Epithelial cell of proximal tubule (primary cell): Measurements from ENCODE around the gene RALGPS2. TPM values are rescaled to one million over a fixed set of nuclear protein-coding genes. Genes with fewer than 3 reads are reported as not detected.
"Not testable (repeated sequence)": the region's sequence is repeated elsewhere in the genome, so short reads cannot be mapped to it uniquely, and the experiment has no call there.

Experiments
- DNase-seq: peaks from one replicate; pipeline ENCODE4 v3.0.0-alpha.2; 2011; ENCODE audit warnings: low read depth
- H3K4me3 ChIP-seq: 2 replicates; pipeline ENCODE4 v1.5.1; 2011; ENCODE audit warnings: low read depth, mild to moderate bottlenecking, low read length
- CTCF ChIP-seq: conservative IDR thresholded peaks from 2 replicates; pipeline ENCODE4 v1.5.1; 2012; ENCODE audit warnings: low read depth, mild to moderate bottlenecking, low read length
- total RNA-seq: library from RNA; depleted of rRNA; stranded (reverse); fragments of >200 nt; gene quantifications from 2 replicates; pipeline ENCODE4 v1.2.3, GENCODE V29; 2015

The RALGPS2 gene
- total RNA-seq, 1 donor from 2014 or later: 15.0 TPM

GRCh38 chr1:178947677-178947981, 222.6 kb downstream of the RALGPS2 start:
- H3K4me3 ChIP-seq: no peak overlapping the region
- TF ChIP-seq CTCF: no peak
- no peak for DNase-seq

GRCh38 chr1:178948676-178949075, 223.6 kb downstream of the RALGPS2 start:
- H3K4me3 ChIP-seq: no peak overlapping the region
- no peak for TF ChIP-seq CTCF
- DNase-seq: no peak

- not testable (repeated sequence) for H3K4me3 ChIP-seq
These were observed 224.8 kb downstream of the RALGPS2 start for GRCh38 chr1:178949866-178950265.

GRCh38 chr1:178951600-178951999, 226.6 kb downstream of the RALGPS2 start:
- no peak for DNase-seq
- TF ChIP-seq CTCF: no peak
- no peak overlapping the region for H3K4me3 ChIP-seq

More at GRCh38 chr1:178949866-178950265, 224.8 kb downstream of the RALGPS2 start:
- DNase-seq: not testable (repeated sequence)

- no peak for DNase-seq
- no peak overlapping the region for H3K4me3 ChIP-seq
- no peak for TF ChIP-seq CTCF
These were observed 228.0 kb downstream of the RALGPS2 start for GRCh38 chr1:178953034-178953433.

- TF ChIP-seq CTCF: no peak
- DNase-seq: no peak
- H3K4me3 ChIP-seq: no peak overlapping the region
These were observed 228.7 kb downstream of the RALGPS2 start for GRCh38 chr1:178953538-178954324.

GRCh38 chr1:178954325-178954690, 229.3 kb downstream of the RALGPS2 start:
- no peak overlapping the region for H3K4me3 ChIP-seq
- DNase-seq: no peak
- TF ChIP-seq CTCF: no peak

GRCh38 chr1:178954937-178955336, 229.9 kb downstream of the RALGPS2 start:
- DNase-seq: no peak
- H3K4me3 ChIP-seq: no peak overlapping the region
- TF ChIP-seq CTCF: no peak
